HG03565 (cell line): ENCODE measurements around the gene MFSD6.

ENCODE experiments used
- ATAC-seq: cut with Tn5 transposase; IDR thresholded peaks from one replicate; pipeline ENCODE4 v1.9.1; 2021; ENCODE audit warnings: mild to moderate bottlenecking, moderate library complexity; ENCODE audit not compliant: unreplicated experiment

Gene MFSD6

DNA sequence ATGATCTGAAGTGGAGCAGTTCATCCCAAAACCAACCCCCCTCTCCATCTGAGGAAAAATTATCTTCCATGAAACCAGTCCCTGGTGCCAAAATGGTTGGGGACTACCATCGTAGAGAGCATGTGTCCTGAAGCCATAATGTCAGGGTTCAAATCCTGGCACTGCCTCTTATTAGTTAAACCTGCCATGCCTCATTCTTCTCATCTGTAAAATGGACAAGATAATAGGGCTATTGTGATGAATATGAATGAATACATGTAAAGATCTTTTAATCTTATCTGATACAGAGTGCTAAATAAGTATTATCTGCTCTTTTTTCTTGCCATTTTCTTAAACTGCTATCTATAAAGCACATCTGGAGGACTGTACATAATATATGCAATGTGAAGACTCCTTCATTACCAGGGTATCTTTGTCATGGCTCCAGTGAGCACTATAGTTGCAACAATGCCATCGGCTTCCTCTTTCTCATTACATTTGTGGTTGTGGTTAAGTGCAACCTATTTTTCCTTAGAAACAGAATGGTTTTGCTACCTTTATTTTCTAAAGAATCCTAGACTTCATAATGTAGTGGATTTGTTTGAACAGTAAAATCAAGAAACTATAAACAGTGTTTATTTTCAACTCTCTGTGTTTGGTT lies 27.0 kb downstream of the MFSD6 start:
- no peak for ATAC-seq

DNA sequence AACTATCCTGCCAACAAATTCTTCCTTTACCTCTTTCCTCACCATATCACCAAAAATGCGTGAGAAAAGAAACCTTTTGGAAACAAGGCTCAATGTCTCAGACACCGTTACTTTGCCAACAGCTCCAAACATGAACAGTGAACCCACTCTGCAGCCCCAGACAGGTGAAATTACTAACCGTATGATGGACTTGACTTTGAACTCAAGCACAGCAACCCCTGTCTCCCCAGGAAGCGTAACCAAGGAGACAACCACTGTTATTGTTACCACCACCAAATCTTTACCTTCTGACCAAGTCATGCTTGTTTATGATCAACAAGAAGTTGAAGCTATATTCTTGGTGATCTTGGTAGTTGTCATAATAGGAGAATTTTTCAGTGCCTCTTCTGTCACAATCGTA lies 28.4 kb downstream of the MFSD6 start:
- ATAC-seq = no peak

DNA sequence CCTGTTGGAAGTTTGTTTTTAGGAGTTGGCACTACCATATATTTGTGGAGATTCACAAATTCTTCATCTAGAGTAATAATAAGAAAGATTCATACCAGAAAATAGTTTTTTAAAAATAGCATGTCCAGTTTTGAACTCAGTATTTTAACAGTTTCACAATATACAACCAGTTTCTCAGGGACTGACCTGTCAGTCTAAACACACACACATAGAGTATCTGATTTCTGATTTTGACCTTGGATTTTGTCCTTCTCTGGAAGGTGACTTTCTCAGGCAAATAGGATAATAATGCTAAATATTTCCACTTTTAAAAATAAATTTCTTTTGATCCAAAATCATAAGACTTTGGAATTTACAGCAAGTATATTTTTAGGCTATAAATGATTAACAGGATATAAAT lies 32.0 kb downstream of the MFSD6 start:
- ATAC-seq = no peak

DNA sequence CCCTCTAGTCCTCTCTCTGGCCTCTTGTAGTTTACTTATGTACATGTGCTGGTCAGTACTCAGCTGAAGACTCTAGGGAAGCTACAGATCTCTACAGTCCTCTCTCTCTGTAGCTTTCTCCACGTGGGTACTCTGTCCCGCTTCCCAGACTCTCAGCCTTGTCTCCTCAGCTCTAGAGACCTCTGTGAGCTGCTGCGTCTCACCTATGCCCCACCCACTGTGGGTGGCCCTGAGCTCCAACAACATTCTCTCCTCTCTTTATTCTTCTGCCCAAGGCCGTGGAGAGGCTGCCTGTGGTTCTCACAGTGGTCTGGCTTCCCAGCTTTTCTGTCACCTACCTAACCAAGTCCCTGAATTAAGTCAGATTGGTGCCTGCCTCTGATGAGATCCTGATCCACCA lies 33.4 kb downstream of the MFSD6 start:
- ATAC-seq = no peak

DNA sequence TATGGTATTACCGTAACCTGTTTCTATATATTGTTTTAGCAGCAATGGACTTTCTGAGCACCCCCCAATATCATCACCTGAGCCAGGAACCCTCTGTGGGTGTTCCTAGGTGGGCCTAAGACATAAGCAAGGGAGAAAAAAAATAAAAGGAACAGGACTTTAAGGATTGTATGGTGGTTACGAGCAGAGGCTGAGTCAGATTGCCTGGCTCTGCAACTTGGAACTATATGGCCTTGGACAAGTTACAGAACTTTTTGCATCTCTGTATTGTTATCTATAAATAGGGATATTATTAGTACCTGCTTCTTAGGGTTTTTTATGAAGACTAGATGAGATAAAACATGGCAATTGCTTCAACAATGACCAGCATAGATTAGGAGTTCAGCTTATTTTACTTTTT lies 34.9 kb downstream of the MFSD6 start:
- no peak for ATAC-seq

DNA sequence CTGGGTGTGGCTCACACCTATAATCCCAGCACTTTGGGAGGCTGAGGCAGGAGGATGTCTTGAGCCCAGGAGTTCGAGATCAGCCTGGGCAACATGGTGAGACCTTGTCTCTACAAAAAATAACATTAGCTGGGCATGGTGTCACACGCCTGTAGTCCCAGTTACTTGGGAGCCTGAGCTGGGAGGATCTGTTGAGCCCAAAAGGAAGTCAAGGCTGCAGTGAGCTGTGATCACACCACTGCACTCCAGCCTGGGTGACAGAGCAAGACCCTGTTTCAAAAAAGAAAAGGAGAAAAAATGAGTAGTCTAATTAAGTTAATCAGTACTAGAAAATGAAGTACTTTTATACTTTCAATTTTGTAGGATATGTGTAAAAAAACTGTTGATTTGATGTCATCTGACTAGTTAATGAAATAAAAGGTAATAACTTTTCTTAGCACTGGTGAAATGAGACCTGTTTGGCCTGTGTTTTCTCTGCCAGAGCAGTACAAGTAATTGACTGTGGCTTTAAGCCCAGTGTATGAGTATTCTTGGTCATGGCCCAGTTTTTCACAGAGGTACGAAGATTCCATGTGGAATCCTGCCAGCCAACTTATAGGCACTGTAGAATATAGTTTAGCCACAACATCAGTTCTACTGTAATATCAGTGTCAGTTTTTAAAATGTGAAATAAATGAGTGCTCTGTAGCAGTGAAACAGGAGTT lies 35.8 kb downstream of the MFSD6 start:
- no peak for ATAC-seq

DNA sequence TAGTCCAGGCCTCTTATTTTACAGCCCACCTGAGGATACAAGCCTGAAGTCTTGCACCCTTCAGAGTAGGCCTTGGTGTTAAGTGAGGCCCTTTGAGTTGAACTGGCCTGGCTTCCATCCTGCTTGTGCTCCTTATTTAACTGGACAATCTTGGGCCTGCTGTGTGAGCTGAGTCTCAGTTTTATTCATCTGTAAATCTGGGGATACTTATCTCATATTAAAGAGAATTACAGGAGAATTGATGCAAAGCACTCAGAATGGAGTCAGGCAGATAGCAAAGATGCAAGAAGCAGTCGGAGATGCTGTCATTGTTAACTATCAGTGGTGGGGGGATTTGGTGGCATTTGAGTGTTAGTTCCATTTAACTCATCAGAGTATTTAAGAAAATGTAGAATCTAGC lies 36.8 kb downstream of the MFSD6 start:
- ATAC-seq = no peak

DNA sequence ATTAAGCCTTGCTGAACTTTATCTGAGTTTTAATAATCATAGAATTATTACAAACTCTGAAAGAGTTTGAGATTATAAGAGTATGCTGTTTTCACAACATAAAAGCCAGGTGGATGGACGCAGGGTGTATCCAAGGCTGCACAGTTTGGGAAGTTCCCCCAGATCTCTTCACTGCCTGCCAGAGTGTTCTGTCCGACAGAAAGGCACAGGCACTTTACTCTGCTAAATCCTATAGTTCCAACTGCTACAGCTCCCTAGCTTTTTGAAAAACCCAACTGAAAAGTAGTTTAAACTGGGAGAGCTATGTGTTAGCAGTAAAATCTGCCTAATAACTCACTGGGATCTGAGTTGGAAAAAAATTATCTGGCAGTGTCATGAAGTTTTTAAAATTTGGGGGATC lies 38.0 kb downstream of the MFSD6 start:
- no peak for ATAC-seq

DNA sequence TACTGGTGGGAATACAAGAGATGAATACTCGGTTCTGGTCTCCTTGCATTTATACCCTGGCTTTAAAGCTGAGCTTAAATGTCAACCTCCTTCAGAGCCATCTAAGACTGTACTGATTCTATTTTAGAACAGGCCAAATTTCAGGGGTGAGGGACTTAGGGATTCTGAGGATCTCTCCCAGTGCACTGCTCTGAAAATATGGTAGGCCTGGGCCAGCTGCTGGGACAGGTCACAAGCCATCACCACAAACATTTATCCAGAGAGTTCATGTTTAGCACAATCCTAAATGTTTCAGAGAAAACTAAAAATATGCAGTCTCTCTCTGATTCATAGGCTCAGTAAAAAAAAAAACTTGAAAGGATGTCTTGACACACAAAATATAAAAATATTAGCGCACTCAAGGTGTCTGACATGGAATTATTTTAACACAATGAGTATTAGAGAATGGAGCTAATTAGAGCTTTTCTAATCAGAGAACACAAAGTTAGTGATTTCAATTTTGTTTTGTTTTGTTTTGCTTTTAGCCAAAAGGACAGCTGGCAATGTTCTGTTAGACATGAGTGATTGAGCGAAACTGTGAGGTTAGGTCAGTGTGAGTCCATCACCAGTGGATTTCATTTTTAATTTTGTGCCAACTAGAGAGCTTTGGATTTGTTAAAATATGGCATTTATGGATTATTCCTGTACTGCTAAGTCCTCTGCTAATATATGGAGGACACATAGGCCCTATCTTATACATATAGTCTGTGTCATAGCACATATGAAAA lies 38.8 kb downstream of the MFSD6 start:
- ATAC-seq = no peak

DNA sequence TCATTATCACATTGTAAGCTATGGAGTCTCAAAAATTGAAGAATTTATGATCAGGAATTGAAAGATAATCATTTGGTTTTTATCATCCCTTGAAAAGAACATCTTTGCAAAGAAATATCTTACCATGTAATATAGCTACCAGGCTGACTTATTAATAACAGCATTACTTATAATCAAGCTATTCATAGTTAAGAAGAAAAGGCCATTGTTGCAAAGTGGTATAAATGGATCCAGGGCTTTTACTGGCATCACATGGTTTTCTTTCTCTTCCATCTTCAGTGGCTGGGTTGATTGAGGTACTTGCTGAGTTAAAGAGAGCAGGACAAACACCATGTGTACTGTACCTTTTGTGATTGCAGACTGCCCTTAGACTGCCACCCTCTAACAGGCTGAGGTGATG lies 39.6 kb downstream of the MFSD6 start:
- ATAC-seq = no peak

DNA sequence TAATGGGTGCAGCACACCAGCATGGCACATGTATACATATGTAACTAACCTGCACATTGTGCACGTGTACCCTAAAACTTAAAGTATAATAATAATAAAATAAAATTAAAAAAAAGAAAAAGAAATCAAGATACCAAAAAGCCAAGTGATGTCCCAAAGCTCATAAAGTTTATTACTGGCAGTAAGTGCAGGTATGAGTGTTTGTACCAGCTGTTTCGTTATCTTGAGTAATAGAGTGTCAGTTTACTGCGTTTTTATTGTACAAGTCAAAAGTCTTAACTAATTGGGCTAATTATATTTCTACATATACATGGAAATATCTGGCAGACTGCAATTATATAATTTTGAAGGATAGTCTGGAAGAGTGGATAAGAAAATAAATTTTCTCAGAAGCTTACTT lies 41.8 kb downstream of the MFSD6 start:
- no peak for ATAC-seq

DNA sequence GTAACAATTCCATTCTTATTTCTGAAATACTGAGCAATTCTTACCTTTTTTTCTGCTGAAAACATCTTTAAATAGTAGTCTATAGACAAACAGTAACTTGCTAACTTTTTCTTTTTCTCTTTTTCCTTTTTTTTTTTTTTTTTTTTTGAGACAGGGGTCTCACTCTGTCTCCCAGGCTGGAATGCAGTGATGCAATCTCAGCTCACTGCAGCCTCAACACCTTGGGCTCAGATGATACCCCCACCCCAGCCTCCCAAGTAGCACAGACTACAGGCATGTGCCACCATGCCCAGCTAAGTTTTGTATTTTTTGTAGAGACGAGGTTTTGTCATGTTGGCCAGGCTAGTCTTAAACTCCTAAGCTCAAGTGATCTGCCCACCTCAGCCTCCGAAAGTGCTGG lies 42.2 kb downstream of the MFSD6 start:
- no peak for ATAC-seq

DNA sequence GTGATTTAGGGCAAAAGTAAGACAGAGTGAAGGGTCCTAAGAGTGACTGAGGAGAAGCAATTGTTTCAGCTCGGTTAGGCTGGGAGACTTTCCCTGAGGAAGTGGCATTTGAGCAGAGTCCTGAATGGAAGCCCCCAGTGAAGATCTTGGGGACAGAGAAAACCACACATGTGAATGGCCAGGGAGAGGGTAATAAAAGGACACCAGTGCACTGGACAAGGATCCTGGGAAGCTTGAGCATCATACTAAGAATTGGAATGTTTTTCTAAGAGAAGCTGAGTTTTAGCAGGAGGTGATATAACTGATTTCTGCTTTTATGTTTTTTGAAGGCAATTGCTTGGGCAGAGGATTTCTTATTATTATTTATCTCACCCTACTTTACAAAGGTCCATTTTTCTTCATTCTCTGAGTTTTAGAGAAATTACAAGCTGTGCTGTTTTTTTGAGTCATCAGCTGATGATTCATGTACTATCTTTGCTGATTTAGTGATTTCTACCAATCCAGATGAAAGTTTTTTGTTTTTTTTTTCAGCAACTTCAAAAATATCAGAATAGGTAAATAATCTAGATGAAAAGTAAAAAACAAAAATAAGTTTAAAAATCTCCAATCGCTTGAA lies 43.5 kb downstream of the MFSD6 start:
- no peak for ATAC-seq

DNA sequence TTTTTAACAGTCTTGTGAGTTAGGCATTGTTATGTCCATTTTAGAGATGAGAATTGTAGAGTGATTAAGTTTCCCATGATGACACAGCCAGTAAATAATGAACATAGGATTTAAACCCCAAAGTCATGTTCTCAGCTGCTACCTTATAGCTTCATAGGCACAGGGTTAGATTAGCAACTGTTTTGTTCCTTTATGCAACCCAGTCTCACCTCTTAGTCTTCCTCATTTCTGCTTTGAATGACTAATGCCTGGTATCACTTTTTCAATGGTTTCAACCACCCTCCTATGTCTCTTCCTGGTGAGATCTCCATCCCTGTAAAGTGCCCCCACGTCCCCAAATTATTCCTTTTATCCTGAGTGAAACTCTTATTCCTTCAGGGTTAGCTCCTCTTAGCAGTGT lies 44.3 kb downstream of the MFSD6 start:
- no peak for ATAC-seq

DNA sequence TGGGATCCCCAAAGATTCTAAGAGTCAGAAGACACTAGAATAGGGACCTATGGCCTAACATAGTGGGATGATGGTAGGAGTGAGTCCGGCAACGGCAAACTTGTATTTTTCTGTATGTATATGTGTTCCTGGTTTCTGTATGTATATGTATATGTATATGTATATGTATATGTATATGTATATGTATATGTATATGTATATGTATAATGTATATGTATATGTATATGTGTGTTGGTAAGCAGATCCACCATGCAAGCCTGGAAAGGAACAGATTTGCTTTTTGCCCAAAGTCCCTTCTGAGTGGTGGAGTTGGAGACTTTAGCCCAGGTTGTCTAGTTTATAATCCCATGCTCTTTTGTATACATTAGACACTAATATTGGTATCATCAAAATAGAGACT lies 46.6 kb downstream of the MFSD6 start:
- ATAC-seq = no peak

DNA sequence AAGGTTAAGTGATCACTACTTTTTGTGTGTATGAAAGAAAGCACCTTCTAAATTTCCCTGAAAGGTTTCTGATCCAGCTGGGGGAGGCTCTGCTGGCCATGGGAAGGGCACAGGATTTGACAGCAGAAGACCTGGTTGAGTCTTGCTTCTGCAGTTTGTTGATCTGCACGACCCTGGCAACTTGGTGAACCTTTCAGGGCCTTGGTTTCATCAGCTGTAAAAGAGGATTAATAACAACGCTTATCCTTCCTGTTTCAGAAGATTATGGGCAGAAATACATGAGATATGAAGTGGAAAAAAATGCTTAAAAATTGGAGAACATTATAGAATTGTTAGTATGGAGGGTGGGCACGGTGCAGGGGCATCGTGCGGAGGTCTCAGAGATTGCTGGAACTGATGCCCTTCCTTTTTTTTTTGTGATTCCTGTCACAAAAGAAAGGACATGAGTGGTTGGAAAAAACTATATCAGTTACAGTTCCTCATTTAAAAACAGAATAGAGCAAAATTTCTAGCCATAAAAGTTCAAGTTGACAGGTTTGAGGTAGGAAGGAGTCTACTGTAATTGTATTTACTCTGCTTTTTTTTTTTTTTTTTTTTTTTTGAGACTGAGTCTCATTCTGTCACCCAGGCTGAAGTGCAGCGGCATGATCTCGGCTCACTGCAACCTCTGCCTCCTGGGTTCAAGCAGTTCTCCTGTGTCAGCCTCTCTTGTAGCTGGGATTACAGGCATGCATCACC lies 47.4 kb downstream of the MFSD6 start:
- no peak for ATAC-seq

DNA sequence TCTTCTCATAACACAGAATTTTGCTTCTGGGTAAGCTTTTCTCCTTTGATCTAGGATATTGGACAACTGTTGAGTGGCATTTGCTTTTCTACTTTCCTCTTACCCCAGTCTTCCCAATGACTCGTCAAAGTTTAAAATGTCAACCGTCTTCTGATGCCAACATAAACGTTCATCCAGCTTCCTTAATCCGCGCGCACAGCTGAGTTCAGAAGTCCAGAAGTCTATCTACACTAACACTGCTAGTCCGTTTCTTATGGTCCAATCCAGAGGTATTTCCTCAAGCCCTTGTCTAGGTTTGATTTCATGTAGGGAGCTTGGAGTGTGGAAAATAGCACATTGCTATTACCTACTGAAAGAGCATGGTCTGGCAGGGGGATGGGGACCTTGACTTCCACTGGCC lies 48.7 kb downstream of the MFSD6 start:
- ATAC-seq = no peak

DNA sequence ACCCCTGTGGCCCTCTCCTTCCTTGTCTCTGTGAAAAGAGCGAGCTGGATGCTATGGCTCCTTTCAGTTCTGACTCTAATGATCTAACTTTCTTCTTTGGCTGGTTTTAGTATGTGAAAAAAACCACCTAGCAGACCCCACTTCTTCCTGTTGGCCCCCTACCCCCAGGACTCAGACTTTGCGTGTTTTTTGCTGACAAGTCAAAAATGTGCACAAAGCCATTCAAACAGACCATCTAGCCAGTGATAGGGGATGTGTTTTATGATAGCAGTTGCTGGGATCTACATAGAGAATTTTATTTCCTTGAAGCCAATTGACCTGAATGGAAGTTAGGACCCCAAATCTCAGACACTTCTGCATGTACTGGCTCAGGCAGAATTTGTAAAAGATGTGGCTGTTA lies 49.1 kb downstream of the MFSD6 start:
- ATAC-seq = no peak

DNA sequence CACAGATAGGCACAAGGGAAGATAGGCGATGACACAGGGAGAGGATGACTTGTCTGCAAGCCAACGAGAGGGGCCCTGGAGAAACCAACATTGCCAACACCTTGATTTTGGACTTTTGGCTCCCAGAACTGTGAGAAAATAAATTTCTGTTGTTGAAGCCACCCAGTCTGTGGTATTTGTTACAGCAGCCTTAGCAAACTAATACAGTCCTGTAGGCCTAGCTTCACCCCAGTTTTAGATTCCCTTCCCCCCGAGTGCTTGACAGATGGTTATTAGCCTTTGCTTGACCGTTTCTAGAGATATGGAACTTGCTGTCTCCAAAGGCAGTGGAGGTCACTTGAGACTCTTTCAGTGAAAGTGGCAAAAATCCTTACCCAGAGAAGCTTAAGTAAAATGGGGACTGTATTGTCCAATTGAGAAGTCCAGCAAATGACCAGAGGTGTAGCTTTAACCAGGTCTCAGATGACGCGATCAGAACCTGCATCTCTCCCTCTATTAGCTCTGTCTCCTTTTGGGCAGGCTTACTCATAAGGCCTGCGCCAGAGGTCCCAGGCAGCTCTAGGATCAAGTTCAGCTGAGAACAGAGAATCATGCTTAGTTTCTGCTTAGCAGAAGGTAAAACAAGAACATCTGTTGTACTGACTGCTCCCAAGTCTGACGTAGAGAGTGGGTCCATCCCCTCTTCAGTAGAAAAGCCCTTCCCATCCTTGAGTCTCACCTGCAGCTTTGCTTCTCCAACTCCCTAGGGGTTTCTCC lies 50.4 kb downstream of the MFSD6 start:
- ATAC-seq = no peak

DNA sequence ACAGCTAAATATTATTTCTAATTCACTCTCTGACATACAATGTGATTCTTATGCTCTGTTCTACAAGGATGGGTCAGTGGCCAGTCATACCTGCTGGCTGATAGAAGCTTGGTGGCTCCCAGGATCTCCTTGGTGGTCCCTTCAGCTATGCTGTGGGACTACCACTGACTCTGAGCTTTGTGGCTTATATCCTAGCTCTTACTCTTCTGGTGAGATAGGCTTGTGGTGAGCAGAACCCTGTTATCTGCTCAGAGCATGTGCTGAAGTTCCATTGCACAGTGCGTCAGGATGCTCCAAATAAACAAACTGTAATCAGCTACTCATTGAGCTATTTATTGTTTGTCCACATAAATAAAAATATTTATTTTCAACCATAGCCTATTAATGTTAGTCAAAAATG lies 51.7 kb downstream of the MFSD6 start:
- ATAC-seq = no peak
